Dermis microvascular lymphatic vessel endothelial cell (primary cell): ENCODE measurements around the gene YIPF2. TPM values are rescaled to one million over a fixed set of nuclear protein-coding genes. Genes with fewer than 3 reads are reported as not detected.
A peak's percentile ranks its signal among the peaks of the same experiment; 100 is the strongest.
"Not testable (repeated sequence)": the region's sequence is repeated elsewhere in the genome, so short reads cannot be mapped to it uniquely, and the experiment has no call there.

ENCODE experiments used
- DNase-seq, 2 donors: peaks; one replicate each; pipeline versions ENCODE4 v3.0.0 to v3.0.0-alpha.2; 2010; ENCODE audit warnings: low read depth in 2 of 2
- total RNA-seq: library from RNA; depleted of rRNA; stranded (reverse); fragments of >200 nt; gene quantifications from 2 replicates; pipeline ENCODE4 v1.2.1, GENCODE V29; 2014

YIPF2 gene
- total RNA-seq, 1 donor from 2014 or later = 71.2 TPM

GRCh38 chr19:10911579-10912363 is 16.7 kb downstream of the YIPF2 start:
- no peak for DNase-seq

GRCh38 chr19:10908380-10908960 is 20.0 kb downstream of the YIPF2 start:
- DNase-seq = no peak

- DNase-seq = no peak
These were observed 20.5 kb downstream of the YIPF2 start for GRCh38 chr19:10907925-10908324.

- DNase-seq = no peak
These were observed 29.2 kb downstream of the YIPF2 start for GRCh38 chr19:10899151-10899653.

- DNase-seq = no peak
These were observed 29.8 kb downstream of the YIPF2 start for GRCh38 chr19:10898633-10899032.

GRCh38 chr19:10896851-10897526 is 31.4 kb downstream of the YIPF2 start:
- peak; percentile 18 to 22 for DNase-seq

- no peak for DNase-seq
These were observed 32.5 kb downstream of the YIPF2 start for GRCh38 chr19:10895920-10896319.

GRCh38 chr19:10895363-10895762 is 33.1 kb downstream of the YIPF2 start:
- DNase-seq = no peak

GRCh38 chr19:10894911-10895213 is 33.6 kb downstream of the YIPF2 start:
- no peak for DNase-seq

GRCh38 chr19:10892256-10892655 is 36.2 kb downstream of the YIPF2 start:
- no peak for DNase-seq

- DNase-seq = no peak
These were observed 36.9 kb downstream of the YIPF2 start for GRCh38 chr19:10891405-10892086.

- no peak for DNase-seq
These were observed 38.6 kb downstream of the YIPF2 start for GRCh38 chr19:10889880-10890279.

- no peak for DNase-seq
These were observed 40.0 kb downstream of the YIPF2 start for GRCh38 chr19:10888421-10888866.

GRCh38 chr19:10887616-10888367 is 40.6 kb downstream of the YIPF2 start:
- DNase-seq = no peak

GRCh38 chr19:10885201-10886169 is 43.0 kb downstream of the YIPF2 start:
- no peak for DNase-seq

- DNase-seq = no peak
These were observed 44.2 kb downstream of the YIPF2 start for GRCh38 chr19:10884274-10884673.

GRCh38 chr19:10882108-10882457 is 46.4 kb downstream of the YIPF2 start:
- no peak for DNase-seq

- no peak for DNase-seq
These were observed 46.9 kb downstream of the YIPF2 start for GRCh38 chr19:10881403-10882107.

- no peak for DNase-seq
These were observed 50.2 kb downstream of the YIPF2 start for GRCh38 chr19:10878253-10878652.

- not testable (repeated sequence) for DNase-seq
These were observed 50.8 kb downstream of the YIPF2 start for GRCh38 chr19:10877608-10878007.
